B cell (primary cell): ENCODE results near the gene LZTS3. TPM values are rescaled to one million over a fixed set of nuclear protein-coding genes. Genes with fewer than 3 reads are reported as not detected.
"Not testable (repeated sequence)": the region's sequence is repeated elsewhere in the genome, so short reads cannot be mapped to it uniquely, and the experiment has no call there.

ENCODE experiments used
- ATAC-seq: fragments of 200-7000 bp; cut with Tn5 transposase; one replicate; pipeline ENCODE4 v1.10.0; 2021; ENCODE audit warnings: low read depth, mild to moderate bottlenecking, moderate number of reproducible peaks, moderate library complexity
- CTCF ChIA-PET: fragments of 350-600 bp; sonication (Branson Sonifier 250); formaldehyde crosslinking; loops from one replicate; lab custom pipeline; 2021; ENCODE audit warnings: antibody characterized with exemption, inconsistent platforms; lab: Charles Lee
- POLR2A ChIA-PET: fragments of 350-600 bp; sonication (Branson Sonifier 250); formaldehyde crosslinking; loops from one replicate; lab custom pipeline; 2021; ENCODE audit warnings: antibody characterized with exemption; lab: Charles Lee
- DNase-seq: peaks from one replicate; pipeline ENCODE4 v3.0.0; 2013
- H2AFZ ChIP-seq: 2 replicates; pipeline ENCODE4 v1.6.1; 2012; ENCODE audit warnings: mild to moderate bottlenecking, low read depth, low read length; ENCODE audit not compliant: insufficient read depth, poor library complexity, severe bottlenecking
- H3K27ac ChIP-seq, 2 donors: 1 replicate in 1 of 2; 2 replicates in 1 of 2; pipeline ENCODE4 v1.5.1; 2012 to 2013; ENCODE audit warnings: low read length in 2 of 2, mild to moderate bottlenecking in 2 of 2, moderate library complexity in 1 of 2
- H3K27me3 ChIP-seq, 4 experiments: fragments of 200-600 bp in 1 of 4; sonication (generic) in 1 of 4; replicated peaks in 1 of 4; 1 replicate in 2 of 4; 2 replicates in 2 of 4; pipeline versions ENCODE4 v1.6.1 to v1.7.0; 2013 to 2016; ENCODE audit warnings: low read length in 3 of 4, mild to moderate bottlenecking in 2 of 4, mixed read lengths in 1 of 4, moderate library complexity in 1 of 4; ENCODE audit not compliant: insufficient read depth in 4 of 4, control insufficient read depth in 3 of 4; ENCODE audit errors: control extremely low read depth in 1 of 4
- H3K36me3 ChIP-seq, 2 experiments: replicated peaks in 1 of 2; 1 replicate in 1 of 2; 2 replicates in 1 of 2; pipeline versions ENCODE4 v1.6.1 to v1.7.1; 2013; ENCODE audit warnings: low read length in 1 of 2; ENCODE audit not compliant: insufficient read depth in 2 of 2, control insufficient read depth in 1 of 2; ENCODE audit errors: control extremely low read depth in 1 of 2, extremely low read depth in 1 of 2
- H3K4me1 ChIP-seq, 2 donors: fragments of 200-600 bp in 1 of 2; sonication (generic) in 1 of 2; 1 replicate in 1 of 2; 2 replicates in 1 of 2; pipeline versions ENCODE4 v1.5.1 to v1.6.1; 2013 to 2017; ENCODE audit warnings: low read length in 2 of 2; ENCODE audit not compliant: control insufficient read depth in 2 of 2, insufficient read depth in 2 of 2
- H3K4me2 ChIP-seq: replicated peaks from 2 replicates; pipeline ENCODE3; 2012; ENCODE audit warnings: mild to moderate bottlenecking, low read depth, low read length; ENCODE audit not compliant: poor library complexity, severe bottlenecking
- H3K4me3 ChIP-seq, 5 experiments: fragments of 200-600 bp in 1 of 5; sonication (generic) in 1 of 5; 1 replicate in 3 of 5; 2 replicates in 2 of 5; pipeline versions ENCODE4 v1.5.1 to v1.7.0; 2011 to 2016; ENCODE audit warnings: low read length in 4 of 5, mild to moderate bottlenecking in 4 of 5, low read depth in 2 of 5, control low read depth in 1 of 5, moderate library complexity in 1 of 5; ENCODE audit not compliant: insufficient read depth in 1 of 5; ENCODE audit errors: control extremely low read depth in 1 of 5, extremely low read depth in 1 of 5
- H3K79me2 ChIP-seq: fragments of 200-600 bp; sonication (generic); one replicate; pipeline ENCODE4 v1.6.0; 2016; ENCODE audit warnings: low read length; ENCODE audit not compliant: control insufficient read depth, insufficient read depth
- H3K9ac ChIP-seq: fragments of 200-600 bp; sonication (generic); 2 replicates; pipeline ENCODE4 v1.6.1; 2017; ENCODE audit warnings: mild to moderate bottlenecking, low read length, moderate library complexity
- H3K9me3 ChIP-seq, 3 donors: one replicate each; pipeline versions ENCODE4 v1.6.1 to v1.7.1; 2013; ENCODE audit warnings: low read length in 2 of 3; ENCODE audit not compliant: control insufficient read depth in 2 of 3, insufficient read depth in 1 of 3; ENCODE audit errors: control extremely low read depth in 1 of 3
- H4K20me1 ChIP-seq: 2 replicates; pipeline ENCODE4 v1.6.0; 2012; ENCODE audit warnings: mild to moderate bottlenecking, low read length; ENCODE audit not compliant: insufficient read depth, control insufficient read depth, poor library complexity, severe bottlenecking
- H3K27ac Mint-ChIP-seq: one replicate; pipeline ENCODE4 v1.8.0; 2021; ENCODE audit warnings: mixed read lengths
- H3K27me3 Mint-ChIP-seq: one replicate; pipeline ENCODE4 v1.8.0; 2021; ENCODE audit warnings: mixed read lengths
- H3K4me1 Mint-ChIP-seq: one replicate; pipeline ENCODE4 v1.8.0; 2021; ENCODE audit warnings: mixed read lengths
- H3K4me3 Mint-ChIP-seq: one replicate; pipeline ENCODE4 v1.8.0; 2021; ENCODE audit warnings: mixed read lengths
- H3K9me3 Mint-ChIP-seq: one replicate; pipeline ENCODE4 v1.8.0; 2022; ENCODE audit warnings: mixed read lengths; ENCODE audit not compliant: insufficient read depth
- EZH2 ChIP-seq: IDR thresholded peaks from 2 replicates; pipeline ENCODE4 v1.6.1; 2012; ENCODE audit warnings: borderline replicate concordance, low read depth, mild to moderate bottlenecking, moderate library complexity, low read length; ENCODE audit not compliant: insufficient read depth, poor library complexity, severe bottlenecking
- WGBS: methylation state at CpG from one replicate; pipeline ENCODE4 v1.1.5; 2013; ENCODE audit warnings: missing lambda C conversion rate; ENCODE audit not compliant: insufficient coverage; 5-methylcytosine and 5-hydroxymethylcytosine counted together
- intact Hi-C: fragments of 100-400 bp; cut with micrococcal nuclease; formaldehyde crosslinking; loops from one replicate; pipeline ENCODE4 v1.10.0; 2022
- polyA plus RNA-seq: library from polyadenylated mRNA; depleted of rRNA; stranded (reverse); fragments of >200 nt; gene quantifications from 2 replicates; pipeline ENCODE4 v1.2.3, GENCODE V29; 2012
- total RNA-seq, 2 donors: library from RNA; stranded (reverse); fragments of 120-200 nt in 1 of 2; gene quantifications; 1 replicate in 1 of 2; 2 replicates in 1 of 2; pipeline versions ENCODE4 v1.2.3 to v1.2.4, GENCODE V29; 2013 to 2022
- TF ChIP-seq, protein P1 (sequence below): fragments of 200-600 bp; IDR thresholded peaks from one replicate; pipeline ENCODE4 v1.8.0; 2022; ENCODE audit warnings: antibody characterized with exemption, mild to moderate bottlenecking

Gene LZTS3
- total and polyA plus RNA-seq, 2 donors (not counting 1 experiment from before 2014, with no cell fraction given): 2.3 to 5.1 TPM

DNA sequence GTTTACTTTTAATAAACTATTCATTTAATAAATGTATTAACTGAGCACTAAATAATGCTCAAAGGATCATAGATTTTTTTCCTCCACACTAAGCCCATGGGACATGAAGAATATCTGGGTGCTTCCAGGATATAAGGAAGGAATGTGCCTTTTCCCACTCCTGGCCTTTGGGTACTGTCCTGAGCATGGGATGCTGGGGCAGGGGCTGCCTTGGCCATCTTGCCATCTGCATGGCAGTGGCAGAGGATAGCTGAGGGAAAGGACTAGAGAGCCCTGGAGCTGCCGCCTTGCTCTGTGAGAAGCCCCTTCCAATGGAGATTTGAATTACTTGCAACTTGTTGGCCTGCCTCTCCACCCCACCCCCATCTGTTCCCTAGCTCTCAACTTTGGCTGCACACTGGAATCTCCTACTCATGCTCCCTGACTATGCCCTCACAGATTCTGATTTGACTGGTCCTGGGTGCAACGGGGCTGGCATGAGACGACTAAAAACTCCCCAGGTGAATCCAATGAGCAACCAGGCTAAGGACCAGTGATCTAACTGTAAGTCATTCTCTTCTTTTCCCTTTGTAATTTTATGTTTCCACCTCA, 15.6 kb upstream of the LZTS3 start:
- Histone ChIP-seq H3K27me3 (no peaks in the 10 kb centered on the region), H2AFZ (no peak overlapping the region), H3K36me3 (peaks cover 0 to 41% of the 10 kb centered on the region in 2 experiments), H3K9ac (no peak overlapping the region), H4K20me1 (no peaks in the 10 kb centered on the region), H3K27ac (no peak overlapping the region), H3K4me1 (no peaks in the 10 kb centered on the region), H3K4me2 (no peak overlapping the region), H3K79me2 (no peaks in the 10 kb centered on the region), H3K9me3 (no peaks in the 10 kb centered on the region), H3K4me3 (no peak overlapping the region)
- ATAC-seq (no peak), DNase-seq (no peak)
- no peaks in the 10 kb centered on the region for H3K9me3 Mint-ChIP-seq
- WGBS: 100% methylated on average over 3 of the region's 3 CpGs
- CTCF ChIA-PET: no interaction called here
- POLR2A ChIA-PET: no interaction called here
- intact Hi-C loops: no loop called here
- no peaks in the 10 kb centered on the region for H3K4me1 Mint-ChIP-seq
- no peak overlapping the region for H3K27ac Mint-ChIP-seq
- TF ChIP-seq, protein P1, sequence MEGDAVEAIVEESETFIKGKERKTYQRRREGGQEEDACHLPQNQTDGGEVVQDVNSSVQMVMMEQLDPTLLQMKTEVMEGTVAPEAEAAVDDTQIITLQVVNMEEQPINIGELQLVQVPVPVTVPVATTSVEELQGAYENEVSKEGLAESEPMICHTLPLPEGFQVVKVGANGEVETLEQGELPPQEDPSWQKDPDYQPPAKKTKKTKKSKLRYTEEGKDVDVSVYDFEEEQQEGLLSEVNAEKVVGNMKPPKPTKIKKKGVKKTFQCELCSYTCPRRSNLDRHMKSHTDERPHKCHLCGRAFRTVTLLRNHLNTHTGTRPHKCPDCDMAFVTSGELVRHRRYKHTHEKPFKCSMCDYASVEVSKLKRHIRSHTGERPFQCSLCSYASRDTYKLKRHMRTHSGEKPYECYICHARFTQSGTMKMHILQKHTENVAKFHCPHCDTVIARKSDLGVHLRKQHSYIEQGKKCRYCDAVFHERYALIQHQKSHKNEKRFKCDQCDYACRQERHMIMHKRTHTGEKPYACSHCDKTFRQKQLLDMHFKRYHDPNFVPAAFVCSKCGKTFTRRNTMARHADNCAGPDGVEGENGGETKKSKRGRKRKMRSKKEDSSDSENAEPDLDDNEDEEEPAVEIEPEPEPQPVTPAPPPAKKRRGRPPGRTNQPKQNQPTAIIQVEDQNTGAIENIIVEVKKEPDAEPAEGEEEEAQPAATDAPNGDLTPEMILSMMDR: no peak
- TF ChIP-seq EZH2: no peak
- H3K27me3 Mint-ChIP-seq: no peaks in the 10 kb centered on the region
- no peak overlapping the region for H3K4me3 Mint-ChIP-seq

DNA sequence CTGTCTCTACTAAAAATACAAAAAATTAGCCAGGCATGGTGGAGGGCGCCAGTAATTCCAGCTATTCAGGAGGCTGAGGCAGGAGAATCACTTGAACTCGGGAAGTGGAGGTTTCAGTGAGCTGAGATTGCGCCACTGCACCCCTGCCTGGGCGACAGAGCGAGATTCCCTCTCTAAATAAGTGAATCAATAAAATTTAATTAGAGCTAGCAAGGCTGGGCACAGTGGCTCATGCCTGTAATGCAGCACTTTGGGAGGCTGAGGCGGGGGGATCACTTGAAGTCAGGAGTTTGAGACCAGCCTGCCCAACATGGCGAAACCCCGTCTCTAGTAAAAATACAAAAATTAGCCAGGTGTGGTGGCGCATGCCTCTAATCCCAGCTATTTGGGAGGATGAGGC, 14.5 kb upstream of the LZTS3 start:
- H4K20me1 ChIP-seq, H3K4me1 Mint-ChIP-seq, H3K9me3 Mint-ChIP-seq, DNase-seq, H3K4me3 ChIP-seq, H3K4me3 Mint-ChIP-seq, H3K27me3 Mint-ChIP-seq, H3K9me3 ChIP-seq, POLR2A ChIA-PET, H3K4me2 ChIP-seq, ATAC-seq, H3K27ac ChIP-seq, intact Hi-C loops, H3K27me3 ChIP-seq, H2AFZ ChIP-seq, H3K79me2 ChIP-seq, H3K27ac Mint-ChIP-seq, H3K4me1 ChIP-seq, CTCF ChIA-PET, H3K9ac ChIP-seq: not testable (repeated sequence)
- 100% methylated on average over 7 of the region's 9 CpGs for WGBS
- peaks cover 0 to 32% of the 10 kb centered on the region in 2 experiments for H3K36me3 ChIP-seq
